Myocyte (in vitro differentiated cells): Measurements from ENCODE around the gene LBH. TPM values are rescaled to one million over a fixed set of nuclear protein-coding genes. Genes with fewer than 3 reads are reported as not detected.
"Not testable (repeated sequence)": the region's sequence is repeated elsewhere in the genome, so short reads cannot be mapped to it uniquely, and the experiment has no call there.

Source experiments
- DNase-seq: peaks from one replicate; pipeline ENCODE4 v3.0.0-alpha.2; 2012; ENCODE audit warnings: low read depth
- total RNA-seq: library from RNA; depleted of rRNA; stranded (reverse); fragments of >200 nt; gene quantifications from 2 replicates; pipeline ENCODE4 v1.2.3, GENCODE V29; 2014

LBH gene
- total RNA-seq, 1 donor from 2014 or later: 130 TPM

- no peak for DNase-seq
These were observed 24.4 kb downstream of the LBH start for GRCh38 chr2:30255466-30256408.

GRCh38 chr2:30257266-30258214 is 26.2 kb downstream of the LBH start:
- DNase-seq: no peak

- DNase-seq: no peak
These were observed 27.7 kb downstream of the LBH start for GRCh38 chr2:30259071-30259470.

GRCh38 chr2:30259827-30260679 is 28.7 kb downstream of the LBH start:
- no peak for DNase-seq

GRCh38 chr2:30260941-30261340 is 29.6 kb downstream of the LBH start:
- DNase-seq: no peak

GRCh38 chr2:30261695-30262211 is 30.4 kb downstream of the LBH start:
- DNase-seq: no peak

- no peak for DNase-seq
These were observed 31.5 kb downstream of the LBH start for GRCh38 chr2:30262716-30263309.

- DNase-seq: no peak
These were observed 32.9 kb downstream of the LBH start for GRCh38 chr2:30264274-30264673.

GRCh38 chr2:30265052-30266015 is 34.0 kb downstream of the LBH start:
- peak; percentile 38 for DNase-seq

- DNase-seq: peak; percentile 29
These were observed 34.8 kb downstream of the LBH start for GRCh38 chr2:30266051-30266621.

- no peak for DNase-seq
These were observed 35.4 kb downstream of the LBH start for GRCh38 chr2:30266705-30267104.

- no peak for DNase-seq
These were observed 36.0 kb downstream of the LBH start for GRCh38 chr2:30267161-30267975.

- DNase-seq: no peak
These were observed 37.0 kb downstream of the LBH start for GRCh38 chr2:30268296-30268871.

GRCh38 chr2:30269114-30269770 is 37.9 kb downstream of the LBH start:
- DNase-seq: not testable (repeated sequence)

GRCh38 chr2:30269771-30270145 is 38.4 kb downstream of the LBH start:
- no peak for DNase-seq

- no peak for DNase-seq
These were observed 38.8 kb downstream of the LBH start for GRCh38 chr2:30270166-30270565.

GRCh38 chr2:30271301-30271700 is 40.0 kb downstream of the LBH start:
- no peak for DNase-seq
